ENCODE data around the gene COL7A1. TPM values are rescaled to one million over a fixed set of nuclear protein-coding genes. Genes with fewer than 3 reads are reported as not detected.

Gene COL7A1
- total and polyA plus RNA-seq, 2 donors (not counting 1 experiment from before 2014, with no cell fraction given) = 0.75 to 2.1 TPM

DNA sequence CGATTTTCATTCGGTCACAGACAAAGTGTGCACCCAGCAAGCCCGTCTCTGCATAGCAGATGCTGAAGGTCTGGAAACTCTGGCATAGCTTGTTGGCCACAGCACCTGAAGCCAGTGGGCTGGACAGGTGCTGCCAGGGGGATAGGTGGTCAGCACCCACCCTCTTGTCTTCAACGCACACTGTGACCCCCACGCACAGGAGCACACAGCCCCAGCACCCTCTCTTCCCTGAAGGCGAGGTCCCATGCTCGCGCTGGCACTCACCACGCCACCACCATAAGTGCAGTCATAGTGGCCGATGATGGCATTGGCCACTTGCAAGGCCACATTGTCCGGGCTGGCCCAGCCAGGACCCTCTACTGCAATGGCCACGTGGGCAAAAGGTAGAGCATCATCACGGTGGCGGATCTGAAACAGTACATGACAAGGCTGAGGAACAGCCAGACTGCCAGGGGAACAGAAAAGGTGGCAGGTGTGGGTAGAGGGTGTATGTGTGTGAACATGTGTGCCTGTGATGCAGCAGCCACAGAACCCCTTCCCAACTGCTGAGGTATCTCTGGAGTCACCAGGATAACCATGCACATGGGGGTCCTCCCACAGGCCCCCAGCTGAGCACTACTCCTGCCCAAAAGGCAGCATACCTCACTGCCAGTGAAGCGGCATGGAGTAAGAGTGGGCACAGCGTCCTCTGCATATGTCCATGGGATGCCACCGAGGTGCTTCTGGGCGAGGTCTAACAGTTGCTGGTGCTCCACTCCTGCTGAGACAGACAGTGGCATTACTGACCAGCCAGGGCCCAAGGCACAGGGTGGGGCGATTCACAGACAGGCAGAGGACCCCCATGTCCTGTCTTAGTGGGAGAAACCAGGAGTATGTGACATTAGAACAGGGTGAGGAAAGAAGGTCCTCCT lies 5.8 kb upstream of the COL7A1 start:
- Histone ChIP-seq H3K9ac (ENCODE audit: low read length) (no peak overlapping the region), H3K4me3 (ENCODE audit: control extremely low read depth in 1 of 5, extremely low read depth in 1 of 5, insufficient read depth in 1 of 5, low read depth in 2 of 5, low read length in 4 of 5) (no peak overlapping the region), H4K20me1 (ENCODE audit: control insufficient read depth, insufficient read depth, low read length, poor library complexity, severe bottlenecking) (no peaks in the 10 kb centered on the region), H3K4me2 (replicated peaks; ENCODE audit: low read depth, low read length, poor library complexity, severe bottlenecking) (no peak overlapping the region), H3K27me3 (replicated peaks in 1 of 4; ENCODE audit: control extremely low read depth in 1 of 4, control insufficient read depth in 3 of 4, insufficient read depth in 4 of 4, low read length in 3 of 4) (no peaks in the 10 kb centered on the region), H3K79me2 (ENCODE audit: control insufficient read depth, insufficient read depth, low read length) (no peaks in the 10 kb centered on the region), H3K27ac (ENCODE audit: low read length in 2 of 2) (no peak overlapping the region), H3K9me3 (ENCODE audit: control extremely low read depth in 1 of 3, control insufficient read depth in 2 of 3, insufficient read depth in 1 of 3, low read length in 2 of 3) (no peaks in the 10 kb centered on the region), H3K4me1 (ENCODE audit: control insufficient read depth in 2 of 2, insufficient read depth in 2 of 2, low read length in 2 of 2) (no peaks in the 10 kb centered on the region), H2AFZ (ENCODE audit: insufficient read depth, low read depth, low read length, poor library complexity, severe bottlenecking) (no peak overlapping the region), H3K36me3 (replicated peaks in 1 of 2; ENCODE audit: control extremely low read depth in 1 of 2, control insufficient read depth in 1 of 2, extremely low read depth in 1 of 2, insufficient read depth in 2 of 2, low read length in 1 of 2) (peaks cover 0 to 79% of the 10 kb centered on the region in 2 experiments)
- ATAC-seq (ENCODE audit: low read depth) (no peak), DNase-seq (no peak)
- Mint-ChIP-seq H3K4me3 (no peak overlapping the region), H3K27ac (no peak overlapping the region), H3K9me3 (ENCODE audit: insufficient read depth) (no peaks in the 10 kb centered on the region), H3K27me3 (peaks cover 2% of the 10 kb centered on the region), H3K4me1 (peaks cover 2% of the 10 kb centered on the region)
- WGBS (ENCODE audit: insufficient coverage) = 96% methylated on average over 17 of the region's 19 CpGs
- CTCF ChIA-PET = no interaction called here
- intact Hi-C loops (cut with micrococcal nuclease) = no loop called here
- POLR2A ChIA-PET = no interaction called here
- TF ChIP-seq EZH2 (IDR thresholded peaks at IDR 0.05; ENCODE audit: borderline replicate concordance, insufficient read depth, low read depth, low read length, poor library complexity, severe bottlenecking) (no peak), CTCF (IDR thresholded peaks at IDR 0.05) (no peak)

Measured in B cell (primary cell).